Activated CD8-positive, alpha-beta memory T cell treated with anti-CD3 and anti-CD28 coated beads, Interleukin-2, amount 10 ng/mL, durations not matched to agents 7 days and 5 days (primary cell): ENCODE results near the gene AGMO. TPM values are rescaled to one million over a fixed set of nuclear protein-coding genes. Genes with fewer than 3 reads are reported as not detected.

Experiments
- total RNA-seq, 2 experiments: library from RNA; stranded (reverse); gene quantifications; one replicate each; pipeline ENCODE4 v1.2.3, GENCODE V29; 2021

AGMO gene
- total RNA-seq, 2 experiments from 2014 or later, result not detected

Other genes with a start within 250 kb of the AGMO start
- not detected for gene MEOX2, start 124.7 kb upstream of the AGMO start, total RNA-seq